ENCODE results near the gene PNPLA1. TPM values are rescaled to one million over a fixed set of nuclear protein-coding genes. Genes with fewer than 3 reads are reported as not detected.
A peak's percentile ranks its signal among the peaks of the same experiment; 100 is the strongest.

PNPLA1 gene
- total RNA-seq, 2 donors from 2014 or later = not detected

GRCh38 chr6:36340306-36340617 is 70.4 kb downstream of the PNPLA1 start:
- WGBS, 2 donors = 60 to 71% methylated on average over 9 to 12 of the region's 12 CpGs
- H3K36me3 ChIP-seq (replicated peaks in 1 of 2; ENCODE audit: insufficient read depth in 1 of 2, low read depth in 2 of 2) = no peaks in the 10 kb centered on the region
- no peak overlapping the region for H3K27ac ChIP-seq
- intact Hi-C loops (cut with DNase I) = no loop called here
- no peak overlapping the region for H3K4me3 ChIP-seq
- no peaks in the 10 kb centered on the region for H3K9me3 ChIP-seq
- TF ChIP-seq, protein P1, sequence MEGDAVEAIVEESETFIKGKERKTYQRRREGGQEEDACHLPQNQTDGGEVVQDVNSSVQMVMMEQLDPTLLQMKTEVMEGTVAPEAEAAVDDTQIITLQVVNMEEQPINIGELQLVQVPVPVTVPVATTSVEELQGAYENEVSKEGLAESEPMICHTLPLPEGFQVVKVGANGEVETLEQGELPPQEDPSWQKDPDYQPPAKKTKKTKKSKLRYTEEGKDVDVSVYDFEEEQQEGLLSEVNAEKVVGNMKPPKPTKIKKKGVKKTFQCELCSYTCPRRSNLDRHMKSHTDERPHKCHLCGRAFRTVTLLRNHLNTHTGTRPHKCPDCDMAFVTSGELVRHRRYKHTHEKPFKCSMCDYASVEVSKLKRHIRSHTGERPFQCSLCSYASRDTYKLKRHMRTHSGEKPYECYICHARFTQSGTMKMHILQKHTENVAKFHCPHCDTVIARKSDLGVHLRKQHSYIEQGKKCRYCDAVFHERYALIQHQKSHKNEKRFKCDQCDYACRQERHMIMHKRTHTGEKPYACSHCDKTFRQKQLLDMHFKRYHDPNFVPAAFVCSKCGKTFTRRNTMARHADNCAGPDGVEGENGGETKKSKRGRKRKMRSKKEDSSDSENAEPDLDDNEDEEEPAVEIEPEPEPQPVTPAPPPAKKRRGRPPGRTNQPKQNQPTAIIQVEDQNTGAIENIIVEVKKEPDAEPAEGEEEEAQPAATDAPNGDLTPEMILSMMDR (IDR thresholded peaks at IDR 0.05) = no peak
- TF ChIP-seq POLR2A (IDR thresholded peaks at IDR 0.05) = no peak
- H3K4me1 ChIP-seq = peaks cover 15% of the 10 kb centered on the region
- DNase-seq = no peak
- no peak for ATAC-seq
- H3K27me3 ChIP-seq = no peaks in the 10 kb centered on the region

GRCh38 chr6:36340618-36341454 is 71.0 kb downstream of the PNPLA1 start:
- Histone ChIP-seq H3K36me3 (replicated peaks in 1 of 2; ENCODE audit: insufficient read depth in 1 of 2, low read depth in 2 of 2) (no peaks in the 10 kb centered on the region), H3K9me3 (no peaks in the 10 kb centered on the region), H3K27ac (no peak overlapping the region), H3K4me1 (peaks cover 10% of the 10 kb centered on the region), H3K27me3 (no peaks in the 10 kb centered on the region), H3K4me3 (no peak overlapping the region)
- DNase-seq = peak; percentile 77 to 86 (median 79)
- WGBS, 2 donors = 22 to 24% methylated on average over 34 to 36 of the region's 36 CpGs
- intact Hi-C loops (cut with DNase I) = no loop called here
- TF ChIP-seq, protein P1 (IDR thresholded peaks at IDR 0.05) = peak; percentile 72 to 97 (median 87)
- TF ChIP-seq POLR2A (IDR thresholded peaks at IDR 0.05) = no peak
- peak; percentile 85 for ATAC-seq

- DNase-seq (no peak), ATAC-seq (no peak)
- Histone ChIP-seq H3K4me3 (no peak overlapping the region), H3K27me3 (no peaks in the 10 kb centered on the region), H3K27ac (no peak overlapping the region), H3K9me3 (no peaks in the 10 kb centered on the region), H3K4me1 (peaks cover 22% of the 10 kb centered on the region), H3K36me3 (replicated peaks in 1 of 2; ENCODE audit: insufficient read depth in 1 of 2, low read depth in 2 of 2) (no peaks in the 10 kb centered on the region)
- 62 to 88% methylated on average over 5 of the region's 5 CpGs for WGBS, 2 donors
- TF ChIP-seq, protein P1 (IDR thresholded peaks at IDR 0.05) = no peak
- TF ChIP-seq POLR2A (IDR thresholded peaks at IDR 0.05) = no peak
- intact Hi-C loops (cut with DNase I) = no loop called here
Measured at GRCh38 chr6:36343109-36343680, 73.3 kb downstream of the PNPLA1 start.

GRCh38 chr6:36345681-36346466 is 76.0 kb downstream of the PNPLA1 start:
- WGBS, 2 donors = 88 to 89% methylated on average over 11 to 13 of the region's 13 CpGs
- Histone ChIP-seq H3K4me1 (peaks cover 28% of the 10 kb centered on the region), H3K27me3 (no peaks in the 10 kb centered on the region), H3K9me3 (no peaks in the 10 kb centered on the region), H3K36me3 (replicated peaks in 1 of 2; ENCODE audit: insufficient read depth in 1 of 2, low read depth in 2 of 2) (no peaks in the 10 kb centered on the region), H3K4me3 (no peak overlapping the region), H3K27ac (no peak overlapping the region)
- TF ChIP-seq, protein P1 (IDR thresholded peaks at IDR 0.05) = no peak
- TF ChIP-seq POLR2A (IDR thresholded peaks at IDR 0.05) = no peak
- no peak for ATAC-seq
- intact Hi-C loops (cut with DNase I) = no loop called here
- DNase-seq = no peak

Data from body of pancreas (tissue), 4 donors.